ENCODE results near the gene B4GALNT1. TPM values are rescaled to one million over a fixed set of nuclear protein-coding genes. Genes with fewer than 3 reads are reported as not detected.
A peak's percentile ranks its signal among the peaks of the same experiment; 100 is the strongest.

B4GALNT1 gene
- total and polyA plus RNA-seq, 9 of the 15 experiments (the other 6 are each of a cell fraction or from before 2014, with no cell fraction given): 1.0 to 32.2 (median 9.8) TPM

GRCh38 chr12:57658890-57659289 lies 25.9 kb upstream of the B4GALNT1 start (continued):
- TF ChIP-seq RFX1 (IDR thresholded peaks at IDR 0.05): peak; percentile 69
- no peak for TF ChIP-seq HNRNPL (IDR thresholded peaks at IDR 0.05; ENCODE audit: low read depth, low read length)
- TF ChIP-seq, protein P1, sequence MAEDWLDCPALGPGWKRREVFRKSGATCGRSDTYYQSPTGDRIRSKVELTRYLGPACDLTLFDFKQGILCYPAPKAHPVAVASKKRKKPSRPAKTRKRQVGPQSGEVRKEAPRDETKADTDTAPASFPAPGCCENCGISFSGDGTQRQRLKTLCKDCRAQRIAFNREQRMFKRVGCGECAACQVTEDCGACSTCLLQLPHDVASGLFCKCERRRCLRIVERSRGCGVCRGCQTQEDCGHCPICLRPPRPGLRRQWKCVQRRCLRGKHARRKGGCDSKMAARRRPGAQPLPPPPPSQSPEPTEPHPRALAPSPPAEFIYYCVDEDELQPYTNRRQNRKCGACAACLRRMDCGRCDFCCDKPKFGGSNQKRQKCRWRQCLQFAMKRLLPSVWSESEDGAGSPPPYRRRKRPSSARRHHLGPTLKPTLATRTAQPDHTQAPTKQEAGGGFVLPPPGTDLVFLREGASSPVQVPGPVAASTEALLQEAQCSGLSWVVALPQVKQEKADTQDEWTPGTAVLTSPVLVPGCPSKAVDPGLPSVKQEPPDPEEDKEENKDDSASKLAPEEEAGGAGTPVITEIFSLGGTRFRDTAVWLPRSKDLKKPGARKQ (CRISPR knock-in tag; IDR thresholded peaks at IDR 0.05): no peak
- peak; percentile 53 for TF ChIP-seq RAD51 (IDR thresholded peaks at IDR 0.05; ENCODE audit: borderline replicate concordance, low read depth)
- TF ChIP-seq E2F3 (CRISPR knock-in tag; IDR thresholded peaks at IDR 0.05): no peak
- TF ChIP-seq ILF3 (IDR thresholded peaks at IDR 0.05; ENCODE audit: borderline replicate concordance): no peak
- TF ChIP-seq THAP12 (CRISPR knock-in tag; IDR thresholded peaks at IDR 0.05): no peak
- no peak for TF ChIP-seq MGA (IDR thresholded peaks at IDR 0.05)
- no peak for TF ChIP-seq GATA2 (CRISPR knock-in tag; IDR thresholded peaks at IDR 0.05)
- TF ChIP-seq HDAC3 (IDR thresholded peaks at IDR 0.05; ENCODE audit: borderline replicate concordance, partially characterized antibody): no peak
- no peak for TF ChIP-seq BRF2 (IDR thresholded peaks at IDR 0.05; ENCODE audit: borderline replicate concordance, insufficient read depth, insufficient read length)
- TF ChIP-seq STAT5A (IDR thresholded peaks at IDR 0.05; ENCODE audit: borderline replicate concordance, low read length): no peak
